GM12878 (cell line): Measurements from ENCODE around the gene KANTR. TPM values are rescaled to one million over a fixed set of nuclear protein-coding genes. Genes with fewer than 3 reads are reported as not detected.

Experiments
- ATAC-seq: fragments of 200-7000 bp; cut with Tn5 transposase; 3 replicates; pipeline ENCODE4 v1.9.1; 2020; ENCODE audit warnings: mild to moderate bottlenecking, moderate library complexity
- BruUV-seq: library from RNA; stranded (reverse); fragments of 400-500 nt; replicated peaks from 2 replicates; lab custom pipeline; 2021; lab: Mats Ljungman, UMichigan
- CTCF ChIA-PET: fragments of 300-600 bp; sonication (Branson Sonifier 250); formaldehyde crosslinking; extraction: SDS; loops from one replicate; lab custom pipeline; 2021; ENCODE audit warnings: inconsistent platforms; lab: Yijun Ruan, JAX
- POLR2A ChIA-PET: fragments of 350-600 bp; formaldehyde crosslinking; extraction: SDS; loops from one replicate; lab custom pipeline; 2021; ENCODE audit warnings: inconsistent platforms; lab: Charles Lee
- RAD21 ChIA-PET: fragments of 300-600 bp; sonication (Branson Sonifier 250); formaldehyde crosslinking; loops from one replicate; lab custom pipeline; 2023; ENCODE audit warnings: antibody characterized with exemption; ENCODE audit not compliant: unreplicated experiment; lab: Charles Lee
- SMC1A ChIA-PET: fragments of 300-600 bp; sonication (Branson Sonifier 250); formaldehyde crosslinking; loops from one replicate; lab custom pipeline; 2023; ENCODE audit not compliant: unreplicated experiment, uncharacterized antibody; lab: Charles Lee
- DNase-seq: peaks from one replicate; pipeline ENCODE4 v3.0.0-alpha.2; 2011; ENCODE audit warnings: low read depth, low spot score
- FAIRE-seq: peaks from 3 replicates; lab custom pipeline; 2011; peaks lifted over from hg19 to GRCh38; lab: Jason Lieb, UNC
- H2AFZ ChIP-seq: 2 replicates; pipeline ENCODE4 v1.6.0; 2011; ENCODE audit warnings: low read depth, low read length, control low read depth; ENCODE audit not compliant: control insufficient read depth
- H3K27ac ChIP-seq: 2 replicates; pipeline ENCODE4 v1.5.1; 2011; ENCODE audit warnings: control low read depth; ENCODE audit not compliant: control insufficient read depth, insufficient read depth
- H3K27me3 ChIP-seq, 2 experiments: replicated peaks in 1 of 2; 2 replicates each; pipeline versions ENCODE4 v1.6.0 to v1.6.1; 2011; ENCODE audit warnings: low read length in 1 of 2; ENCODE audit not compliant: control insufficient read depth in 2 of 2, insufficient read depth in 2 of 2
- H3K36me3 ChIP-seq, 2 experiments: 2 replicates each; pipeline ENCODE4 v1.5.1; 2011; ENCODE audit warnings: low read length in 1 of 2; ENCODE audit not compliant: control insufficient read depth in 2 of 2, insufficient read depth in 2 of 2
- H3K4me1 ChIP-seq: 2 replicates; pipeline ENCODE4 v1.6.1; 2011; ENCODE audit warnings: mild to moderate bottlenecking, low read length, moderate library complexity, mixed read lengths; ENCODE audit not compliant: control insufficient read depth, insufficient read depth
- H3K4me2 ChIP-seq: 2 replicates; pipeline ENCODE4 v1.6.0; 2011; ENCODE audit warnings: control low read depth; ENCODE audit not compliant: control insufficient read depth, insufficient read depth
- H3K4me3 ChIP-seq: fragments of 200-600 bp; sonication (generic); 2 replicates; pipeline ENCODE4 v1.5.1; 2016
- H3K79me2 ChIP-seq: 2 replicates; pipeline ENCODE4 v1.6.0; 2011; ENCODE audit warnings: low read length; ENCODE audit not compliant: control insufficient read depth, insufficient read depth
- H3K9ac ChIP-seq: 2 replicates; pipeline ENCODE4 v1.8.0; 2011; ENCODE audit warnings: low read length, control low read depth, mixed read lengths; ENCODE audit not compliant: control insufficient read depth, insufficient read depth
- H3K9me3 ChIP-seq: replicated peaks from 3 replicates; pipeline ENCODE4 v1.5.1; 2011; ENCODE audit warnings: mild to moderate bottlenecking, low read length; ENCODE audit not compliant: control insufficient read depth, insufficient read depth
- H4K20me1 ChIP-seq: 2 replicates; pipeline ENCODE4 v1.6.0; 2011; ENCODE audit not compliant: control insufficient read depth, insufficient read depth
- ESRRA ChIP-seq: IDR thresholded peaks from 2 replicates; pipeline ENCODE4 v1.6.1; 2012; ENCODE audit warnings: mild to moderate bottlenecking, low read length, improper control_type of control experiment
- FOXM1 ChIP-seq: IDR thresholded peaks from 2 replicates; pipeline ENCODE4 v1.6.1; 2012; ENCODE audit warnings: low read depth, mild to moderate bottlenecking, inconsistent platforms, low read length, moderate library complexity
- HDGF ChIP-seq: fragments of 450-650 bp; IDR thresholded peaks from 2 replicates; pipeline ENCODE4 v1.6.1; 2016; ENCODE audit warnings: antibody characterized with exemption
- JUND ChIP-seq: IDR thresholded peaks from 2 replicates; pipeline ENCODE4 v1.6.1; 2012; ENCODE audit warnings: low read depth, mild to moderate bottlenecking, low read length, improper control_type of control experiment, moderate library complexity
- KDM1A ChIP-seq: fragments of 200-600 bp; sonication (generic); IDR thresholded peaks from 2 replicates; pipeline ENCODE4 v1.6.1; 2016; ENCODE audit warnings: borderline replicate concordance
- NFXL1 ChIP-seq: fragments of 450-650 bp; IDR thresholded peaks from 2 replicates; pipeline ENCODE4 v1.6.1; 2017; ENCODE audit warnings: antibody characterized with exemption, mild to moderate bottlenecking, borderline replicate concordance
- RAD21 ChIP-seq: IDR thresholded peaks from 2 replicates; pipeline ENCODE4 v1.6.1; 2011; ENCODE audit warnings: mild to moderate bottlenecking, low read depth, low read length, moderate library complexity; ENCODE audit not compliant: insufficient read depth
- RUNX3 ChIP-seq: IDR thresholded peaks from 2 replicates; pipeline ENCODE4 v1.6.1; 2012; ENCODE audit warnings: low read length, inconsistent platforms
- SMC3 ChIP-seq: IDR thresholded peaks from 2 replicates; pipeline ENCODE4 v1.6.1; 2011; ENCODE audit warnings: low read length, improper control_type of control experiment, borderline replicate concordance
- SREBF1 ChIP-seq: IDR thresholded peaks from 2 replicates; pipeline ENCODE4 v1.6.1; 2012; ENCODE audit warnings: mild to moderate bottlenecking, low read length
- SRF ChIP-seq, 2 experiments: IDR thresholded peaks; 2 replicates each; pipeline ENCODE4 v1.6.1; 2011; ENCODE audit warnings: low read depth in 2 of 2, low read length in 2 of 2, mild to moderate bottlenecking in 1 of 2, moderate library complexity in 1 of 2
- STAT3 ChIP-seq: IDR thresholded peaks from 2 replicates; pipeline ENCODE4 v1.6.1; 2011; ENCODE audit warnings: low read depth, low read length, improper control_type of control experiment
- TCF7 ChIP-seq: IDR thresholded peaks from 2 replicates; pipeline ENCODE4 v1.6.1; 2014; ENCODE audit warnings: antibody characterized with exemption, borderline replicate concordance
- ZNF274 ChIP-seq: IDR thresholded peaks from one replicate; pipeline ENCODE4 v1.8.0; 2011; ENCODE audit not compliant: insufficient read length, insufficient read depth
- WGBS: methylation state at CpG from one replicate; pipeline ENCODE4 v1.1.6; 2016; ENCODE audit warnings: low lambda C conversion rate; ENCODE audit not compliant: insufficient replicate concordance, insufficient coverage; ENCODE audit errors: missing lambda C conversion rate; 5-methylcytosine and 5-hydroxymethylcytosine counted together
- in situ Hi-C: fragments of 300-500 bp; cut with MboI; formaldehyde crosslinking; loops from 9 replicates; pipeline ENCODE4 v1.14.3; 2018; ENCODE audit warnings: mixed read lengths
- intact Hi-C: fragments of 100-400 bp; cut with micrococcal nuclease; formaldehyde crosslinking; loops from one replicate; pipeline ENCODE4 v1.14.2; 2022; ENCODE audit not compliant: unreplicated experiment
- polyA plus RNA-seq, 11 experiments: library from polyadenylated mRNA; depleted of rRNA in 4 of 11; unstranded in 6 of 11; stranded (reverse) in 5 of 11; fragments of >200 nt; fragmentation: Nextera tagmentation in 4 of 11; fragmentation: Illumina TruSeq in 1 of 11; extraction: Ambion mirVana in 4 of 11; extraction: Trizol in 1 of 11; gene quantifications; 1 replicate in 1 of 11; 2 replicates in 10 of 11; pipeline versions ENCODE4 v1.2.1 to v1.2.3, GENCODE V29; 2011 to 2016; ENCODE audit warnings: inconsistent platforms in 2 of 11, missing spikeins in 2 of 11, low read depth in 1 of 11
- total RNA-seq, 4 experiments: library from RNA; depleted of rRNA in 3 of 4; stranded (reverse); fragments of >200 nt in 3 of 4; fragmentation: Illumina TruSeq in 1 of 4; extraction: Trizol in 1 of 4; gene quantifications; 2 replicates each; pipeline versions ENCODE4 v1.2.1 to v1.2.3, GENCODE V29; 2013 to 2021
- TF ChIP-seq, protein P1 (sequence below): fragments of 450-650 bp; IDR thresholded peaks from 2 replicates; pipeline ENCODE4 v1.6.1; 2017; ENCODE audit warnings: borderline replicate concordance
- TF ChIP-seq, protein P2 (sequence below): fragments of 450-650 bp; formaldehyde crosslinking; IDR thresholded peaks from 2 replicates; pipeline ENCODE4 v1.4.0; 2020; ENCODE audit warnings: mild to moderate bottlenecking, moderate library complexity
- TF ChIP-seq, protein P3 (sequence below), 3 experiments: IDR thresholded peaks in 2 of 3; conservative IDR thresholded peaks in 1 of 3; 2 replicates each; pipeline ENCODE4 v1.5.1; 2011; ENCODE audit warnings: low read depth in 3 of 3, low read length in 3 of 3, mild to moderate bottlenecking in 3 of 3, control low read depth in 2 of 3, moderate library complexity in 2 of 3, inconsistent platforms in 1 of 3, mixed read lengths in 1 of 3; ENCODE audit not compliant: control insufficient read depth in 2 of 3, insufficient read depth in 1 of 3; ENCODE audit errors: extremely low read depth in 1 of 3

The KANTR gene
- total and polyA plus RNA-seq, 10 of the 15 experiments (the other 5 are each of a cell fraction or from before 2014, with no cell fraction given), result 1.00 to 14.8 (median 5.5) TPM

DNA sequence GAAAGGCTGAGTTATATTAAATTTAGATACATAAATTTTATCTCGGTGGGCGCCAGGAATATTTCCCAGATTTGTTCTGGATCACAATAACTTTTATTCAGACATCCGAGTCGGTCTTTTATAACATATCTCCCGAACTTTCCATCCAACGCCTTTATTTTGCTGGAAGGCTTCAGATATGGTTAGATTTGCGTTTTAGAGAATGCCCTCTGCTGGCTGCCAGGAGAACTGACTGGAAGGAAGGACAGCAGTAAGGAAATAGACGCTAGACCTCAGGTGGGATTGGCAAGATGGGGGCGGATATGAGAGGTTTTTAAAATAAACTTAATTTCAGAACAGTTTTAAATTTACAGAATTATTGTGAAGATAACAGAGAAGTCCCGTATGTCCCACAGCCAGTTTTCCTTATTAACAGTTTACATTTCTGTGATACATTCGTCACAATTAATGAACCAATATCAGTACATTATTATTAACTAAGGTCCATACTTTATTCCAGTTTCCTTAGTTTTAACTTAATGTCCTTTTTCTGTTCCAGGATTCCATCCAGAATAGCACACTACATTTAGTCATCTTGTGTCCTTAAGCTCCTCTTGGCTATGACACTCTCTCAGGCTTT, 4.6 kb upstream of the KANTR start:
- H3K9ac ChIP-seq, result no peak overlapping the region
- H4K20me1 ChIP-seq, result no peaks in the 10 kb centered on the region
- no peak overlapping the region for H3K27ac ChIP-seq
- ATAC-seq, result peak; percentile 21; the same call in 1 of the 3 replicates
- FAIRE-seq, result peak; percentile 78
- ChIA-PET POLR2A (no interaction called here), CTCF (interaction anchor here (0.6 to 3.7 kb wide), 4 partner anchors 18 to 536 kb away, joined by 3 to 33 read pairs (median 5); no protein-coding TSS in a partner anchor), SMC1A (interaction anchor here (0.7 to 1.0 kb wide), 2 partner anchors 17 to 89 kb away, joined by 3 to 5 read pairs; no protein-coding TSS in a partner anchor), RAD21 (interaction anchor here (1.3 kb wide), 1 partner anchor 17 kb away, joined by 6 read pairs; no protein-coding TSS in a partner anchor)
- 16% methylated on average over 11 of the region's 11 CpGs for WGBS
- H3K36me3 ChIP-seq, result peaks cover 0 to 5% of the 10 kb centered on the region in 2 experiments; a peak in 1 of 4 replicates
- no peaks in the 10 kb centered on the region for H3K27me3 ChIP-seq
- BruUV-seq, result no TSS peak
- peak overlapping the region; percentile 24; the same call in 1 of the 2 replicates for H2AFZ ChIP-seq
- peak overlapping the region; percentile 80 for H3K4me2 ChIP-seq
- in situ Hi-C loops, result no loop called here
- H3K4me1 ChIP-seq, result no peaks in the 10 kb centered on the region
- peaks cover under 1% of the 10 kb centered on the region; the same call in 1 of the 2 replicates for H3K79me2 ChIP-seq
- intact Hi-C loops, result loop anchor here (1.0 kb wide), 1 partner anchor 18 kb away; no protein-coding TSS in a partner anchor
- H3K9me3 ChIP-seq, result no peaks in the 10 kb centered on the region
- DNase-seq, result no peak
- peak overlapping the region; percentile 32; the same call in 1 of the 2 replicates for H3K4me3 ChIP-seq
- TF ChIP-seq, protein P1, sequence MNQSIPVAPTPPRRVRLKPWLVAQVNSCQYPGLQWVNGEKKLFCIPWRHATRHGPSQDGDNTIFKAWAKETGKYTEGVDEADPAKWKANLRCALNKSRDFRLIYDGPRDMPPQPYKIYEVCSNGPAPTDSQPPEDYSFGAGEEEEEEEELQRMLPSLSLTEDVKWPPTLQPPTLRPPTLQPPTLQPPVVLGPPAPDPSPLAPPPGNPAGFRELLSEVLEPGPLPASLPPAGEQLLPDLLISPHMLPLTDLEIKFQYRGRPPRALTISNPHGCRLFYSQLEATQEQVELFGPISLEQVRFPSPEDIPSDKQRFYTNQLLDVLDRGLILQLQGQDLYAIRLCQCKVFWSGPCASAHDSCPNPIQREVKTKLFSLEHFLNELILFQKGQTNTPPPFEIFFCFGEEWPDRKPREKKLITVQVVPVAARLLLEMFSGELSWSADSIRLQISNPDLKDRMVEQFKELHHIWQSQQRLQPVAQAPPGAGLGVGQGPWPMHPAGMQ, result no peak
- TF ChIP-seq SREBF1 (no peak), HDGF (no peak), NFXL1 (no peak), RUNX3 (0 out of 2 replicates have a peak, but pooled peaks have one; percentile 10), JUND (no peak), TCF7 (no peak), SRF (IDR thresholded peaks at IDR 0.05; ENCODE audit: low read depth in 2 of 2, low read length in 2 of 2) (no peak), FOXM1 (0 out of 2 replicates have a peak, but pooled peaks have one; percentile 27), ZNF274 (no peak), SMC3 (peak; percentile 62; the same call in 1 of the 2 replicates), ESRRA (no peak), RAD21 (peak; percentile 60), STAT3 (no peak), KDM1A (no peak)
- TF ChIP-seq, protein P2, sequence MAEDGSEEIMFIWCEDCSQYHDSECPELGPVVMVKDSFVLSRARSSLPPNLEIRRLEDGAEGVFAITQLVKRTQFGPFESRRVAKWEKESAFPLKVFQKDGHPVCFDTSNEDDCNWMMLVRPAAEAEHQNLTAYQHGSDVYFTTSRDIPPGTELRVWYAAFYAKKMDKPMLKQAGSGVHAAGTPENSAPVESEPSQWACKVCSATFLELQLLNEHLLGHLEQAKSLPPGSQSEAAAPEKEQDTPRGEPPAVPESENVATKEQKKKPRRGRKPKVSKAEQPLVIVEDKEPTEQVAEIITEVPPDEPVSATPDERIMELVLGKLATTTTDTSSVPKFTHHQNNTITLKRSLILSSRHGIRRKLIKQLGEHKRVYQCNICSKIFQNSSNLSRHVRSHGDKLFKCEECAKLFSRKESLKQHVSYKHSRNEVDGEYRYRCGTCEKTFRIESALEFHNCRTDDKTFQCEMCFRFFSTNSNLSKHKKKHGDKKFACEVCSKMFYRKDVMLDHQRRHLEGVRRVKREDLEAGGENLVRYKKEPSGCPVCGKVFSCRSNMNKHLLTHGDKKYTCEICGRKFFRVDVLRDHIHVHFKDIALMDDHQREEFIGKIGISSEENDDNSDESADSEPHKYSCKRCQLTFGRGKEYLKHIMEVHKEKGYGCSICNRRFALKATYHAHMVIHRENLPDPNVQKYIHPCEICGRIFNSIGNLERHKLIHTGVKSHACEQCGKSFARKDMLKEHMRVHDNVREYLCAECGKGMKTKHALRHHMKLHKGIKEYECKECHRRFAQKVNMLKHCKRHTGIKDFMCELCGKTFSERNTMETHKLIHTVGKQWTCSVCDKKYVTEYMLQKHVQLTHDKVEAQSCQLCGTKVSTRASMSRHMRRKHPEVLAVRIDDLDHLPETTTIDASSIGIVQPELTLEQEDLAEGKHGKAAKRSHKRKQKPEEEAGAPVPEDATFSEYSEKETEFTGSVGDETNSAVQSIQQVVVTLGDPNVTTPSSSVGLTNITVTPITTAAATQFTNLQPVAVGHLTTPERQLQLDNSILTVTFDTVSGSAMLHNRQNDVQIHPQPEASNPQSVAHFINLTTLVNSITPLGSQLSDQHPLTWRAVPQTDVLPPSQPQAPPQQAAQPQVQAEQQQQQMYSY, result no peak
- TF ChIP-seq, protein P3, sequence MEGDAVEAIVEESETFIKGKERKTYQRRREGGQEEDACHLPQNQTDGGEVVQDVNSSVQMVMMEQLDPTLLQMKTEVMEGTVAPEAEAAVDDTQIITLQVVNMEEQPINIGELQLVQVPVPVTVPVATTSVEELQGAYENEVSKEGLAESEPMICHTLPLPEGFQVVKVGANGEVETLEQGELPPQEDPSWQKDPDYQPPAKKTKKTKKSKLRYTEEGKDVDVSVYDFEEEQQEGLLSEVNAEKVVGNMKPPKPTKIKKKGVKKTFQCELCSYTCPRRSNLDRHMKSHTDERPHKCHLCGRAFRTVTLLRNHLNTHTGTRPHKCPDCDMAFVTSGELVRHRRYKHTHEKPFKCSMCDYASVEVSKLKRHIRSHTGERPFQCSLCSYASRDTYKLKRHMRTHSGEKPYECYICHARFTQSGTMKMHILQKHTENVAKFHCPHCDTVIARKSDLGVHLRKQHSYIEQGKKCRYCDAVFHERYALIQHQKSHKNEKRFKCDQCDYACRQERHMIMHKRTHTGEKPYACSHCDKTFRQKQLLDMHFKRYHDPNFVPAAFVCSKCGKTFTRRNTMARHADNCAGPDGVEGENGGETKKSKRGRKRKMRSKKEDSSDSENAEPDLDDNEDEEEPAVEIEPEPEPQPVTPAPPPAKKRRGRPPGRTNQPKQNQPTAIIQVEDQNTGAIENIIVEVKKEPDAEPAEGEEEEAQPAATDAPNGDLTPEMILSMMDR (IDR thresholded peaks at IDR 0.05 in 2 of 3, conservative IDR thresholded peaks at IDR 0.05 in 1 of 3; ENCODE audit: control insufficient read depth in 2 of 3, extremely low read depth in 1 of 3, insufficient read depth in 1 of 3, low read depth in 3 of 3, low read length in 3 of 3), result peak; percentile 76 to 90 (median 88)
